ENCODE results near the gene NDUFB8.

The NDUFB8 gene

GRCh38 chr10:100534726-100535125, 5.1 kb upstream of the NDUFB8 start:
- H3K36me3 ChIP-seq (ENCODE audit: low read length): 0 out of 2 replicates have a peak, but pooled peaks cover 7% of the 10 kb centered on the region

GRCh38 chr10:100531761-100532160, 2.1 kb upstream of the NDUFB8 start:
- H3K79me2 ChIP-seq (ENCODE audit: insufficient read depth, low read length): peaks cover 28% of the 10 kb centered on the region
- H2AFZ ChIP-seq (ENCODE audit: low read depth, low read length, severe bottlenecking): no peak overlapping the region
- no peak for TF ChIP-seq CTCF (IDR thresholded peaks at IDR 0.05; ENCODE audit: insufficient read depth, low read length, poor library complexity, severe bottlenecking)
- TF ChIP-seq EZH2phosphoT487 (conservative IDR thresholded peaks at IDR 0.05; ENCODE audit: low read length): no peak
- no peaks in the 10 kb centered on the region for H3K27me3 ChIP-seq (ENCODE audit: low read length)
- no peaks in the 10 kb centered on the region for H3K9me3 ChIP-seq (ENCODE audit: insufficient read depth, low read length)
- H3K4me3 ChIP-seq (ENCODE audit: insufficient read depth, low read length, poor library complexity, severe bottlenecking): no peak overlapping the region
- H3K27ac ChIP-seq (ENCODE audit: low read depth, low read length): no peak overlapping the region
- no peaks in the 10 kb centered on the region for H3F3A ChIP-seq (ENCODE audit: insufficient read depth)
- no peaks in the 10 kb centered on the region for H3K36me3 ChIP-seq (ENCODE audit: low read length)
- no peak overlapping the region for H3K9ac ChIP-seq (ENCODE audit: low read length)
- no peak overlapping the region for H3K4me2 ChIP-seq (ENCODE audit: low read depth, low read length, poor library complexity, severe bottlenecking)
- no peaks in the 10 kb centered on the region for H4K20me1 ChIP-seq (ENCODE audit: low read depth, low read length)
- H3K9me2 ChIP-seq (replicated peaks; ENCODE audit: insufficient read depth, low read length): no peaks in the 10 kb centered on the region

More at GRCh38 chr10:100534726-100535125, 5.1 kb upstream of the NDUFB8 start:
- Histone ChIP-seq H2AFZ (ENCODE audit: low read depth, low read length, severe bottlenecking) (peak overlapping the region; percentile 82), H3K9ac (ENCODE audit: low read length) (no peak overlapping the region), H3K4me3 (ENCODE audit: insufficient read depth, low read length, poor library complexity, severe bottlenecking) (no peak overlapping the region), H3F3A (ENCODE audit: insufficient read depth) (no peaks in the 10 kb centered on the region), H3K4me2 (ENCODE audit: low read depth, low read length, poor library complexity, severe bottlenecking) (no peak overlapping the region), H3K79me2 (ENCODE audit: insufficient read depth, low read length) (peaks cover 33% of the 10 kb centered on the region), H3K27me3 (ENCODE audit: low read length) (no peaks in the 10 kb centered on the region), H4K20me1 (ENCODE audit: low read depth, low read length) (no peaks in the 10 kb centered on the region), H3K9me3 (ENCODE audit: insufficient read depth, low read length) (no peaks in the 10 kb centered on the region), H3K27ac (ENCODE audit: low read depth, low read length) (no peak overlapping the region), H3K9me2 (replicated peaks; ENCODE audit: insufficient read depth, low read length) (no peaks in the 10 kb centered on the region)
- TF ChIP-seq CTCF (IDR thresholded peaks at IDR 0.05; ENCODE audit: insufficient read depth, low read length, poor library complexity, severe bottlenecking) (no peak), EZH2phosphoT487 (conservative IDR thresholded peaks at IDR 0.05; ENCODE audit: low read length) (no peak)

GRCh38 chr10:100528921-100529474, 673 bp downstream of the NDUFB8 start:
- Histone ChIP-seq H3K4me3 (ENCODE audit: insufficient read depth, low read length, poor library complexity, severe bottlenecking) (peak overlapping the region; percentile 72), H3K36me3 (ENCODE audit: low read length) (peaks cover 3% of the 10 kb centered on the region; the same call in 1 of the 2 replicates), H4K20me1 (ENCODE audit: low read depth, low read length) (no peaks in the 10 kb centered on the region), H3K79me2 (ENCODE audit: insufficient read depth, low read length) (peaks cover 18% of the 10 kb centered on the region), H3K27me3 (ENCODE audit: low read length) (no peaks in the 10 kb centered on the region), H3K27ac (ENCODE audit: low read depth, low read length) (peak overlapping the region; percentile 41), H3F3A (ENCODE audit: insufficient read depth) (no peaks in the 10 kb centered on the region), H3K9ac (ENCODE audit: low read length) (peak overlapping the region; percentile 88), H2AFZ (ENCODE audit: low read depth, low read length, severe bottlenecking) (peak overlapping the region; percentile 86), H3K9me2 (replicated peaks; ENCODE audit: insufficient read depth, low read length) (no peaks in the 10 kb centered on the region), H3K4me2 (ENCODE audit: low read depth, low read length, poor library complexity, severe bottlenecking) (peak overlapping the region; percentile 81), H3K9me3 (ENCODE audit: insufficient read depth, low read length) (no peaks in the 10 kb centered on the region)
- TF ChIP-seq EZH2phosphoT487 (conservative IDR thresholded peaks at IDR 0.05; ENCODE audit: low read length): no peak
- no peak for TF ChIP-seq CTCF (IDR thresholded peaks at IDR 0.05; ENCODE audit: insufficient read depth, low read length, poor library complexity, severe bottlenecking)
